Keratinocyte (primary cell): ENCODE measurements around the gene CENPO. TPM values are rescaled to one million over a fixed set of nuclear protein-coding genes. Genes with fewer than 3 reads are reported as not detected.

Experiments
- DNase-seq: peaks from one replicate; pipeline ENCODE4 v3.0.0-alpha.2; 2011; ENCODE audit warnings: low read depth, missing footprints, low spot score
- FAIRE-seq: peaks from 2 replicates; lab custom pipeline; 2011; peaks lifted over from hg19 to GRCh38; lab: Jason Lieb, UNC
- H2AFZ ChIP-seq: 2 replicates; pipeline ENCODE4 v1.6.0; 2012; ENCODE audit warnings: low read length, control low read depth, inconsistent platforms; ENCODE audit not compliant: control insufficient read depth
- H3K27ac ChIP-seq: 2 replicates; pipeline ENCODE4 v1.5.1; 2011; ENCODE audit warnings: low read length; ENCODE audit not compliant: control insufficient read depth, insufficient read depth
- H3K27me3 ChIP-seq: 3 replicates; pipeline ENCODE4 v1.6.0; 2011; ENCODE audit warnings: low read length; ENCODE audit not compliant: control insufficient read depth, insufficient read depth; ENCODE audit errors: extremely low read depth
- H3K36me3 ChIP-seq, 2 experiments: 2 replicates in 1 of 2; 3 replicates in 1 of 2; pipeline ENCODE4 v1.5.1; 2011; ENCODE audit warnings: low read length in 2 of 2, mild to moderate bottlenecking in 1 of 2; ENCODE audit not compliant: control insufficient read depth in 2 of 2, insufficient read depth in 2 of 2; ENCODE audit errors: extremely low read depth in 1 of 2
- H3K4me1 ChIP-seq: 3 replicates; pipeline ENCODE4 v1.5.1; 2011; ENCODE audit warnings: low read length; ENCODE audit not compliant: control insufficient read depth, insufficient read depth; ENCODE audit errors: extremely low read depth
- H3K4me2 ChIP-seq: 3 replicates; pipeline ENCODE4 v1.6.0; 2011; ENCODE audit warnings: low read depth, low read length; ENCODE audit not compliant: control insufficient read depth, insufficient read depth; ENCODE audit errors: extremely low read depth
- H3K4me3 ChIP-seq, 3 experiments: fragments of 200-600 bp in 1 of 3; sonication (generic) in 1 of 3; 2 replicates in 2 of 3; 3 replicates in 1 of 3; pipeline ENCODE4 v1.5.1; 2011 to 2016; ENCODE audit warnings: low read length in 3 of 3, mild to moderate bottlenecking in 3 of 3, control low read depth in 2 of 3, inconsistent platforms in 1 of 3, low read depth in 1 of 3, mixed read lengths in 1 of 3, mixed run types in 1 of 3, moderate library complexity in 1 of 3; ENCODE audit not compliant: control insufficient read depth in 2 of 3, insufficient read depth in 2 of 3; ENCODE audit errors: extremely low read depth in 1 of 3
- H3K79me2 ChIP-seq: 2 replicates; pipeline ENCODE4 v1.6.0; 2012; ENCODE audit warnings: low read length; ENCODE audit not compliant: control insufficient read depth, insufficient read depth
- H3K9ac ChIP-seq: 3 replicates; pipeline ENCODE4 v1.6.0; 2011; ENCODE audit warnings: low read length; ENCODE audit not compliant: control insufficient read depth, insufficient read depth; ENCODE audit errors: extremely low read depth
- H3K9me1 ChIP-seq: 3 replicates; pipeline ENCODE4 v1.6.0; 2011; ENCODE audit warnings: low read length; ENCODE audit not compliant: control insufficient read depth, insufficient read depth; ENCODE audit errors: extremely low read depth
- H3K9me3 ChIP-seq: 2 replicates; pipeline ENCODE4 v1.5.1; 2012; ENCODE audit warnings: low read depth, low read length; ENCODE audit not compliant: control insufficient read depth
- H4K20me1 ChIP-seq: 3 replicates; pipeline ENCODE4 v1.6.0; 2011; ENCODE audit warnings: low read length; ENCODE audit not compliant: control insufficient read depth, insufficient read depth; ENCODE audit errors: extremely low read depth
- EZH2 ChIP-seq: IDR thresholded peaks from one replicate; pipeline ENCODE4 v1.6.1; 2012; ENCODE audit warnings: inconsistent platforms, mild to moderate bottlenecking, low read length, moderate library complexity
- dilution Hi-C: fragments of 300-500 bp; cut with MboI; formaldehyde crosslinking; loops from one replicate; pipeline ENCODE4 v1.7.0; 2020; ENCODE audit warnings: low sequenced_read_pairs; ENCODE audit not compliant: extremely low pct_ligation_motif_present
- polyA plus RNA-seq, 5 experiments: library from polyadenylated mRNA; depleted of rRNA in 3 of 5; stranded (reverse) in 3 of 5; stranded (forward) in 1 of 5; unstranded in 1 of 5; fragments of >200 nt; gene quantifications; 1 replicate in 1 of 5; 2 replicates in 3 of 5; 3 replicates in 1 of 5; pipeline versions ENCODE4 v1.2.1 to v1.2.3, GENCODE V29; 2011 to 2012; ENCODE audit warnings: missing spikeins in 2 of 5, low read depth in 1 of 5, low replicate concordance in 1 of 5
- TF ChIP-seq, protein P1 (sequence below), 3 experiments: IDR thresholded peaks in 1 of 3; conservative IDR thresholded peaks in 1 of 3; optimal IDR thresholded peaks in 1 of 3; 2 replicates in 2 of 3; 3 replicates in 1 of 3; pipeline versions ENCODE3 to v1.5.1; 2011; ENCODE audit warnings: low read length in 3 of 3, mild to moderate bottlenecking in 3 of 3, moderate library complexity in 2 of 3, control low read depth in 1 of 3, inconsistent platforms in 1 of 3; ENCODE audit not compliant: insufficient read depth in 2 of 3; ENCODE audit errors: extremely low read depth in 1 of 3

Gene CENPO
- polyA plus RNA-seq, 1 donor (not counting 4 experiments of a cell fraction or from before 2014, with no cell fraction given): 12.1 TPM

DNA sequence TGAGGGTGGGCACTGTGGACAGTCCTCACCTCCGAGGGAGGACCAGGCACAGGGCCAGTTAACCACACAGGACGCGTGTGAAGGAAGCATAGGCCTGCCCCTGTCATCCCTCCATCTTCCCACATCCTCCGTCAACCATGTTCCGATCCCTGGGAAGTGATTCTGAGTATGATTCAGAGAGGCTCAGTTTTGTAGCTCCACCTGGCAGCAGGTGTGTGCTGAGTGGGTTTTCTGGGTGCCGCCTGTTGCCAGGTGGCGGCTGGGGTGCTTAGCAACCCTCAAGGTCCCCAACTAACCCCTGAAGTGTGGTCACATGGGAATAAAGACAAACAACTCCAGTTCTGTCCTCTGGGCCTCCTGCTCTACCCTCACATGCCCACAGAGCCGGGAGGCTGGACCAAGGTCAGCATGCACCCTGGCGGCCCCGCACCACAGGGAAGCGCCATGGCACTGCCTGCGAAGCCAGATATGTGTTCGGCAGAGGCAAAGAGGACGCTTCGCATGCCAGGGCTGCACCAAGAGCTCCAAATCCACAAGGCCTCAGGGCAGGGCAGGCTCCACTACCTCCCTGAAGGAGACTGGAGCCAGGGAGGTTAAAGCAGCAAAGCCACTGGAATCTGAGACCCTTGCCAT lies 66.9 kb downstream of the CENPO start:
- no peak overlapping the region for H3K4me2 ChIP-seq
- no peak for DNase-seq
- no peak overlapping the region for H3K4me3 ChIP-seq
- H3K79me2 ChIP-seq: no peaks in the 10 kb centered on the region
- H3K9me1 ChIP-seq: no peaks in the 10 kb centered on the region
- no peak for TF ChIP-seq EZH2
- TF ChIP-seq, protein P1, sequence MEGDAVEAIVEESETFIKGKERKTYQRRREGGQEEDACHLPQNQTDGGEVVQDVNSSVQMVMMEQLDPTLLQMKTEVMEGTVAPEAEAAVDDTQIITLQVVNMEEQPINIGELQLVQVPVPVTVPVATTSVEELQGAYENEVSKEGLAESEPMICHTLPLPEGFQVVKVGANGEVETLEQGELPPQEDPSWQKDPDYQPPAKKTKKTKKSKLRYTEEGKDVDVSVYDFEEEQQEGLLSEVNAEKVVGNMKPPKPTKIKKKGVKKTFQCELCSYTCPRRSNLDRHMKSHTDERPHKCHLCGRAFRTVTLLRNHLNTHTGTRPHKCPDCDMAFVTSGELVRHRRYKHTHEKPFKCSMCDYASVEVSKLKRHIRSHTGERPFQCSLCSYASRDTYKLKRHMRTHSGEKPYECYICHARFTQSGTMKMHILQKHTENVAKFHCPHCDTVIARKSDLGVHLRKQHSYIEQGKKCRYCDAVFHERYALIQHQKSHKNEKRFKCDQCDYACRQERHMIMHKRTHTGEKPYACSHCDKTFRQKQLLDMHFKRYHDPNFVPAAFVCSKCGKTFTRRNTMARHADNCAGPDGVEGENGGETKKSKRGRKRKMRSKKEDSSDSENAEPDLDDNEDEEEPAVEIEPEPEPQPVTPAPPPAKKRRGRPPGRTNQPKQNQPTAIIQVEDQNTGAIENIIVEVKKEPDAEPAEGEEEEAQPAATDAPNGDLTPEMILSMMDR (optimal IDR thresholded peaks at IDR 0.05 in 1 of 3, IDR thresholded peaks at IDR 0.05 in 1 of 3, conservative IDR thresholded peaks at IDR 0.05 in 1 of 3; ENCODE audit: extremely low read depth in 1 of 3, insufficient read depth in 2 of 3, low read length in 3 of 3): no peak
- H3K36me3 ChIP-seq: peaks cover 0 to 6% of the 10 kb centered on the region in 2 experiments
- dilution Hi-C loops: no loop called here
- H2AFZ ChIP-seq: no peak overlapping the region
- H3K4me1 ChIP-seq: no peaks in the 10 kb centered on the region
- H3K27me3 ChIP-seq: no peaks in the 10 kb centered on the region
- no peak overlapping the region for H3K27ac ChIP-seq
- H4K20me1 ChIP-seq: no peaks in the 10 kb centered on the region
- H3K9me3 ChIP-seq: no peaks in the 10 kb centered on the region
- H3K9ac ChIP-seq: no peak overlapping the region
- FAIRE-seq: no peak

DNA sequence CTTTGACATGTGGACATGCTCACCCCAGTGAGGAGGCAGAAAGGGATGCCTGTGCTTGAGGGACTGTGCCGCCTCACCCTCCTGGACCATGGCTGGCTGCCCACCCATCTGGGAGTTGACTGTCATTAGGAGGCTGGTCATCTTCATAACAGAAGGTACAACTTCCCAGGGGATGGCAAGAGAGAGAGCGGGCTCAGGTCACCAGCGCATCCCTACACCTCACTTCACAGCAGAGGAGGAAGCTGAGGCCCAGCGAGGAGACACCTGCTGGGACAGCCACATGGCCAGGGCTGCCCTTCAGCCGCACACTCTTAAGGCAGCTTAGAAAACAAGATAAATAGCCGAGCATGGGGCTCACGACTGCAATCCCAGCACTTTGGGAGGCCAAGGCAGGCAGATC lies 67.4 kb downstream of the CENPO start:
- H3K9ac ChIP-seq: no peak overlapping the region
- H3K27me3 ChIP-seq: no peaks in the 10 kb centered on the region
- no peak overlapping the region for H2AFZ ChIP-seq
- no peaks in the 10 kb centered on the region for H3K4me1 ChIP-seq
- no peaks in the 10 kb centered on the region for H4K20me1 ChIP-seq
- H3K27ac ChIP-seq: no peak overlapping the region
- no peaks in the 10 kb centered on the region for H3K9me3 ChIP-seq
- H3K79me2 ChIP-seq: no peaks in the 10 kb centered on the region
- dilution Hi-C loops: no loop called here
- DNase-seq (no peak), FAIRE-seq (no peak)
- no peaks in the 10 kb centered on the region for H3K9me1 ChIP-seq
- TF ChIP-seq, protein P1 (optimal IDR thresholded peaks at IDR 0.05 in 1 of 3, IDR thresholded peaks at IDR 0.05 in 1 of 3, conservative IDR thresholded peaks at IDR 0.05 in 1 of 3; ENCODE audit: extremely low read depth in 1 of 3, insufficient read depth in 2 of 3, low read length in 3 of 3): no peak
- no peak for TF ChIP-seq EZH2
- peaks cover 0 to 6% of the 10 kb centered on the region in 2 experiments for H3K36me3 ChIP-seq
- H3K4me2 ChIP-seq: no peak overlapping the region
- no peak overlapping the region for H3K4me3 ChIP-seq
